Prostate gland (tissue), 2 donors: ENCODE data around the gene FANCI. TPM values are rescaled to one million over a fixed set of nuclear protein-coding genes. Genes with fewer than 3 reads are reported as not detected.

Experiments used
- DNase-seq: peaks from one replicate; pipeline ENCODE4 v3.0.0-alpha.2; 2019; ENCODE audit warnings: low spot score
- H3K27ac ChIP-seq, 2 donors: fragments of 200-600 bp; sonication (generic); 2 replicates each; pipeline ENCODE4 v1.5.1; 2017 to 2019
- H3K27me3 ChIP-seq: fragments of 200-600 bp; sonication (generic); replicated peaks from 2 replicates; pipeline ENCODE4 v1.5.1; 2019; ENCODE audit not compliant: insufficient read depth
- H3K36me3 ChIP-seq, 2 donors: fragments of 200-600 bp; sonication (generic); 1 replicate in 1 of 2; 2 replicates in 1 of 2; pipeline versions ENCODE4 v1.5.1 to v1.8.1; 2017 to 2019
- H3K4me1 ChIP-seq: fragments of 200-600 bp; sonication (generic); replicated peaks from 2 replicates; pipeline ENCODE4 v1.5.1; 2019
- H3K4me3 ChIP-seq, 2 donors: fragments of 200-600 bp; sonication (generic); 2 replicates each; pipeline ENCODE4 v1.5.1; 2017 to 2019
- H3K9me3 ChIP-seq: fragments of 200-600 bp; sonication (generic); 2 replicates; pipeline ENCODE4 v1.5.1; 2017
- CTCF ChIP-seq, 4 experiments: fragments of 200-600 bp in 2 of 4; fragments of 450-650 bp in 2 of 4; sonication (generic) in 2 of 4; IDR thresholded peaks; 1 replicate in 3 of 4; 2 replicates in 1 of 4; pipeline ENCODE4 v1.5.1; 2016 to 2019; ENCODE audit warnings: antibody characterized with exemption in 4 of 4, mild to moderate bottlenecking in 2 of 4, moderate library complexity in 2 of 4
- POLR2A ChIP-seq: fragments of 450-650 bp; IDR thresholded peaks from one replicate; pipeline ENCODE4 v1.6.1; 2016; ENCODE audit warnings: antibody characterized with exemption, mild to moderate bottlenecking
- POLR2AphosphoS5 ChIP-seq: sonication (generic); formaldehyde crosslinking; IDR thresholded peaks from one replicate; pipeline ENCODE4 v1.6.1; 2017; ENCODE audit warnings: antibody characterized with exemption
- WGBS: methylation state at CpG from one replicate; pipeline ENCODE4 v1.1.5; 2018; 5-methylcytosine and 5-hydroxymethylcytosine counted together
- intact Hi-C: fragments of 100-400 bp; cut with DNase I; formaldehyde crosslinking; loops from one replicate; pipeline ENCODE4 v1.14.2; 2022
- total RNA-seq, 2 donors: library from RNA; depleted of rRNA; stranded (reverse); fragments of >200 nt; gene quantifications; one replicate each; pipeline ENCODE4 v1.1.0, GENCODE V29; 2016

Gene FANCI
- total RNA-seq = 10 to 100 TPM in 1 of 2 donors, 1 to 10 TPM in 1; 7.8 to 22.7 TPM

GRCh38 chr15:89243691-89244573 is at the start of gene FANCI:
TSS of gene FANCI (plus strand) at chr15:89243979. CDS start at chr15:89247648, 3,669 bp downstream.
- DNase-seq = peak; percentile 97
- intact Hi-C loops = loop anchor here (5.0 to 10.0 kb wide), 2 partner anchors 37 to 91 kb away; partner anchors contain the start of gene POLG
- Histone ChIP-seq H3K4me3 (peak within 1 kb of the TSS; percentile 58 to 67), H3K36me3 (no peaks in the 10 kb centered on the region), H3K4me1 (no peaks in the 10 kb centered on the region), H3K27ac (peak within 1 kb of the TSS; percentile 63 to 71), H3K27me3 (no peaks in the 10 kb centered on the region), H3K9me3 (no peaks in the 10 kb centered on the region)
- under 1% methylated on average over 67 of the region's 69 CpGs for WGBS
- peak; percentile 37 for TF ChIP-seq POLR2A
- TF ChIP-seq POLR2AphosphoS5 = peak; percentile 96
- TF ChIP-seq CTCF (IDR thresholded peaks at IDR 0.05) = peak; percentile 30 to 77 (median 67)

- TF ChIP-seq CTCF (IDR thresholded peaks at IDR 0.05) (no peak), POLR2AphosphoS5 (no peak), POLR2A (no peak)
- WGBS = 87% methylated on average over 4 of the region's 4 CpGs
- H3K4me3 ChIP-seq = no peak overlapping the region
- H3K27ac ChIP-seq = no peak overlapping the region
- no peaks in the 10 kb centered on the region for H3K9me3 ChIP-seq
- no peaks in the 10 kb centered on the region for H3K27me3 ChIP-seq
- peaks cover 0 to 13% of the 10 kb centered on the region in 2 donors for H3K36me3 ChIP-seq
- H3K4me1 ChIP-seq = peaks cover 6% of the 10 kb centered on the region
- DNase-seq = no peak
- intact Hi-C loops = no loop called here
These were observed 49.2 kb upstream of the FANCI start for GRCh38 chr15:89194608-89195007.

GRCh38 chr15:89195836-89196235 is 47.9 kb upstream of the FANCI start:
- H3K36me3 ChIP-seq = peaks cover 0 to 9% of the 10 kb centered on the region in 2 donors

GRCh38 chr15:89196241-89196640 is 47.5 kb upstream of the FANCI start:
- TF ChIP-seq POLR2A (no peak), POLR2AphosphoS5 (no peak), CTCF (IDR thresholded peaks at IDR 0.05) (no peak)
- Histone ChIP-seq H3K27ac (peak overlapping the region in 1 of 2 donors; percentile 8), H3K4me3 (no peak overlapping the region), H3K36me3 (peaks cover 0 to 5% of the 10 kb centered on the region in 2 donors), H3K9me3 (no peaks in the 10 kb centered on the region), H3K27me3 (no peaks in the 10 kb centered on the region), H3K4me1 (peaks cover 6% of the 10 kb centered on the region)
- WGBS = 74% methylated on average over 6 of the region's 6 CpGs
- intact Hi-C loops = no loop called here
- no peak for DNase-seq

More at GRCh38 chr15:89195836-89196235, 47.9 kb upstream of the FANCI start:
- TF ChIP-seq POLR2AphosphoS5 = peak; percentile 2
- no peak for TF ChIP-seq CTCF (IDR thresholded peaks at IDR 0.05)
- TF ChIP-seq POLR2A = no peak
- Histone ChIP-seq H3K9me3 (no peaks in the 10 kb centered on the region), H3K27me3 (no peaks in the 10 kb centered on the region), H3K27ac (peak overlapping the region in 1 of 2 donors; percentile 8), H3K4me3 (no peak overlapping the region), H3K4me1 (peaks cover 6% of the 10 kb centered on the region)
- intact Hi-C loops = no loop called here
- DNase-seq = no peak
- WGBS = 56% methylated on average over 8 of the region's 8 CpGs
